Measurements from ENCODE around the gene DNAJC25. TPM values are rescaled to one million over a fixed set of nuclear protein-coding genes. Genes with fewer than 3 reads are reported as not detected.

DNAJC25 gene
- total and polyA plus RNA-seq, 2 of the 8 experiments (the other 6 are each of a cell fraction or from before 2014, with no cell fraction given): 2.7 to 6.2 TPM

GRCh38 chr9:111628411-111628810, 2.7 kb upstream of the DNAJC25 start:
- Histone ChIP-seq H3K36me3 (ENCODE audit: control insufficient read depth in 2 of 4, insufficient read depth in 4 of 4, low read length in 3 of 4) (no peaks in the 10 kb centered on the region), H3K23ac (ENCODE audit: insufficient read length) (no peak overlapping the region), H4K5ac (ENCODE audit: insufficient read length, low read depth, low read length) (no peak overlapping the region), H3K27ac (ENCODE audit: low read depth, low read length) (no peak overlapping the region), H4K20me1 (replicated peaks in 1 of 2; ENCODE audit: control insufficient read depth in 1 of 2, insufficient read depth in 2 of 2, low read length in 2 of 2) (peaks cover 0 to 1% of the 10 kb centered on the region in 2 experiments), H3K4me3 (ENCODE audit: extremely low read depth in 1 of 4, insufficient read depth in 2 of 4, low read depth in 3 of 4, low read length in 4 of 4) (no peak overlapping the region), H3K9ac (replicated peaks in 1 of 4; ENCODE audit: extremely low read depth in 1 of 4, low read depth in 3 of 4, low read length in 3 of 4) (no peak overlapping the region), H3K9me3 (ENCODE audit: insufficient read depth in 2 of 2, low read depth in 1 of 2, low read length in 1 of 2) (no peaks in the 10 kb centered on the region), H2BK5ac (ENCODE audit: low read depth, low read length) (no peak overlapping the region), H2BK120ac (replicated peaks; ENCODE audit: low read depth, low read length) (no peak overlapping the region), H4K8ac (ENCODE audit: extremely low read depth, insufficient read depth, low read length) (no peak overlapping the region), H3K79me2 (ENCODE audit: control insufficient read depth in 1 of 2, insufficient read depth in 2 of 2, low read length in 2 of 2) (peaks cover 4 to 19% of the 10 kb centered on the region in 2 experiments), H3K27me3 (replicated peaks in 1 of 4; ENCODE audit: control insufficient read depth in 3 of 4, extremely low read depth in 1 of 4, insufficient read depth in 3 of 4, low read length in 3 of 4) (no peaks in the 10 kb centered on the region), H3K79me1 (ENCODE audit: low read depth, low read length) (no peaks in the 10 kb centered on the region), H3K14ac (ENCODE audit: insufficient read length) (no peak overlapping the region), H3K18ac (ENCODE audit: extremely low read depth, low read length) (no peak overlapping the region), H3K4me1 (replicated peaks in 1 of 4; ENCODE audit: control insufficient read depth in 3 of 4, insufficient read depth in 4 of 4, low read length in 3 of 4) (peaks cover 0 to 3% (median 0%) of the 10 kb centered on the region in 4 experiments; a peak in 3 of 7 replicates), H3K23me2 (ENCODE audit: low read depth, low read length) (peaks cover 8% of the 10 kb centered on the region; the same call in 1 of the 2 replicates), H2AFZ (ENCODE audit: low read length) (no peak overlapping the region), H3K56ac (replicated peaks; ENCODE audit: insufficient read length, low read depth, low read length) (no peak overlapping the region), H2BK20ac (ENCODE audit: low read length) (no peak overlapping the region), H3K4me2 (ENCODE audit: insufficient read depth in 1 of 2, low read depth in 2 of 2, low read length in 2 of 2) (no peak overlapping the region), H4K91ac (replicated peaks; ENCODE audit: insufficient read length, low read length) (no peak overlapping the region), H3K4ac (replicated peaks; ENCODE audit: insufficient read length, low read depth, low read length) (no peak overlapping the region), H2AK5ac (ENCODE audit: low read depth, low read length) (no peak overlapping the region), H2BK12ac (ENCODE audit: low read depth, low read length) (no peak overlapping the region), H2BK15ac (ENCODE audit: low read length) (no peak overlapping the region)
- ChIA-PET POLR2A (ENCODE audit: partially characterized antibody) (interaction anchor here (0.5 to 1.5 kb wide), 2 partner anchors 29 to 95 kb away, joined by 3 to 4 read pairs; partner anchors contain the start of gene PTGR1), CTCF (ENCODE audit: partially characterized antibody) (interaction anchor here (1.1 to 3.1 kb wide), 2 partner anchors 30 to 63 kb away, joined by 4 to 9 read pairs; no protein-coding TSS in a partner anchor)
- no peak for FAIRE-seq
- 82% methylated on average over 7 of the region's 7 CpGs; no CpG with 5 or more reads in 1 of the 2 experiments for WGBS, 2 experiments (ENCODE audit: extremely low coverage in 1 of 2, insufficient coverage in 1 of 2, insufficient read length in 1 of 2, insufficient replicate concordance in 2 of 2, low coverage in 1 of 2, low lambda C conversion rate in 2 of 2, missing lambda C conversion rate in 1 of 2)
- TF ChIP-seq CBX8 (IDR thresholded peaks at IDR 0.05; ENCODE audit: borderline replicate concordance, low read depth, low read length): no peak
- no peak for TF ChIP-seq EP300 (IDR thresholded peaks at IDR 0.05; ENCODE audit: borderline replicate concordance in 1 of 2, low read depth in 2 of 2, low read length in 2 of 2)
- no peak for TF ChIP-seq NRF1 (IDR thresholded peaks at IDR 0.05; ENCODE audit: low read depth, low read length)
- TF ChIP-seq KDM1A (IDR thresholded peaks at IDR 0.05; ENCODE audit: borderline replicate concordance, low read length): no peak
- no peak for TF ChIP-seq BRCA1 (IDR thresholded peaks at IDR 0.05; ENCODE audit: low read depth, low read length)
- no peak for TF ChIP-seq ASH2L (IDR thresholded peaks at IDR 0.05; ENCODE audit: low read length)
- no peak for TF ChIP-seq RNF2 (IDR thresholded peaks at IDR 0.05; ENCODE audit: borderline replicate concordance, low read depth, low read length, missing control alignments, poor library complexity, severe bottlenecking)
- no peak for TF ChIP-seq SIX5 (IDR thresholded peaks at IDR 0.05; ENCODE audit: low read depth, low read length)
- TF ChIP-seq TAF7 (optimal IDR thresholded peaks at IDR 0.05; ENCODE audit: borderline replicate concordance, low read depth, low read length): no peak
- no peak for TF ChIP-seq RBBP5 (IDR thresholded peaks at IDR 0.05; ENCODE audit: borderline replicate concordance, low read depth, low read length)
- DNase-seq (ENCODE audit: low read depth in 1 of 2, low spot score in 2 of 2): no peak
